Adrenal gland (tissue), 12 donors: ENCODE measurements around the gene TOMM20. TPM values are rescaled to one million over a fixed set of nuclear protein-coding genes. Genes with fewer than 3 reads are reported as not detected.
A peak's percentile ranks its signal among the peaks of the same experiment; 100 is the strongest.
"Not testable (repeated sequence)": the region's sequence is repeated elsewhere in the genome, so short reads cannot be mapped to it uniquely, and the experiment has no call there.

ENCODE experiments used
- DNase-seq, 7 donors: peaks; one replicate each; pipeline ENCODE4 v3.0.0-alpha.2; 2019 to 2020
- H3K27ac ChIP-seq, 5 donors: fragments of 200-600 bp; sonication (generic) in 4 of 5; 1 replicate in 3 of 5; 2 replicates in 2 of 5; pipeline versions ENCODE4 v1.5.1 to v1.8.0; 2016 to 2020; ENCODE audit warnings: mild to moderate bottlenecking in 1 of 5
- H3K27me3 ChIP-seq: fragments of 200-600 bp; 2 replicates; pipeline ENCODE4 v1.8.0; 2021
- H3K36me3 ChIP-seq, 2 donors: fragments of 200-600 bp; replicated peaks in 1 of 2; 1 replicate in 1 of 2; 2 replicates in 1 of 2; pipeline versions ENCODE4 v1.5.1 to v1.8.0; 2018 to 2022
- H3K4me1 ChIP-seq, 2 donors: fragments of 200-600 bp; replicated peaks in 1 of 2; 1 replicate in 1 of 2; 2 replicates in 1 of 2; pipeline versions ENCODE4 v1.5.1 to v1.8.0; 2018 to 2021
- H3K4me3 ChIP-seq, 4 donors: fragments of 200-600 bp; sonication (generic) in 3 of 4; one replicate each; pipeline ENCODE4 v1.5.1; 2016 to 2018
- H3K9me3 ChIP-seq, 3 donors: fragments of 200-600 bp; sonication (generic) in 1 of 3; replicated peaks in 1 of 3; 1 replicate in 2 of 3; 2 replicates in 1 of 3; pipeline versions ENCODE4 v1.5.1 to v1.8.0; 2016 to 2021
- CTCF ChIP-seq, 6 experiments: fragments of 450-650 bp in 4 of 6; fragments of 200-600 bp in 2 of 6; sonication (generic) in 1 of 6; IDR thresholded peaks; 1 replicate in 5 of 6; 2 replicates in 1 of 6; pipeline versions ENCODE4 v1.5.1 to v1.8.0; 2016 to 2021; ENCODE audit warnings: antibody characterized with exemption in 6 of 6, mild to moderate bottlenecking in 2 of 6, moderate library complexity in 1 of 6
- POLR2A ChIP-seq, 2 donors: fragments of 450-650 bp; IDR thresholded peaks; one replicate each; pipeline ENCODE4 v1.6.1; 2017; ENCODE audit warnings: antibody characterized with exemption in 2 of 2, mild to moderate bottlenecking in 2 of 2, moderate library complexity in 1 of 2
- WGBS, 4 donors: extraction: QIAGEN DNeasy Blood & Tissue Kit in 2 of 4; methylation state at CpG; one replicate each; pipeline versions ENCODE4 v1.1.5 to v1.1.7; 2013 to 2017; 5-methylcytosine and 5-hydroxymethylcytosine counted together
- intact Hi-C, 2 donors: fragments of 100-400 bp; cut with DNase I; formaldehyde crosslinking; loops; one replicate each; pipeline versions ENCODE4 v1.14.1 to v1.15.0; 2022 to 2023
- polyA plus RNA-seq, 3 donors: library from polyadenylated mRNA; stranded (reverse); fragments of 200-250 nt in 2 of 3; fragments of 350-450 nt in 1 of 3; fragmentation: Illumina TruSeq in 1 of 3; extraction: RNeasy Lipid Tissue Mini Kit (QIAGEN cat#74804) in 1 of 3; gene quantifications; one replicate each; pipeline ENCODE4 v1.2.3, GENCODE V29; 2013 to 2014
- total RNA-seq, 9 donors: library from RNA; depleted of rRNA in 4 of 9; stranded (reverse); fragments of >200 nt in 4 of 9; fragments of 120-200 nt in 1 of 9; fragmentation: NEBNext Ultra II Directional in 1 of 9; extraction: Animal tissue kit (Norgen Biotek cat#: 25700) in 1 of 9; gene quantifications; one replicate each; pipeline versions ENCODE4 v1.1.0 to v1.2.4, GENCODE V29; 2013 to 2023
- donor health status: healthy with polysubstance abuse.
- donor health status: Bipolar disorder and iron deficiency.
- donor health status: DM: yes; HTN: yes; CAD: no.
- donor health status: DM: no; HTN: no; CAD: no.
- donor health status: DM: no; HTN: no; CAD: no.
- donor health status: DM: yes; HTN: yes; CAD: no.

TOMM20 gene
- total and polyA plus RNA-seq, 12 donors, result 61.7 to 144 (median 106) TPM

GRCh38 chr1:235168375-235168774 is 39.7 kb upstream of the TOMM20 start:
- Histone ChIP-seq H3K4me1 (no peaks in the 10 kb centered on the region), H3K36me3 (peaks cover 0 to 50% of the 10 kb centered on the region in 2 donors), H3K27me3 (no peaks in the 10 kb centered on the region), H3K9me3 (no peaks in the 10 kb centered on the region), H3K27ac (no peak overlapping the region), H3K4me3 (no peak overlapping the region)
- DNase-seq, result no peak
- 92 to 96% (median 93%) methylated on average over 3 of the region's 3 CpGs for WGBS, 4 donors
- intact Hi-C loops, result no loop called here
- no peak for TF ChIP-seq POLR2A (IDR thresholded peaks at IDR 0.05)
- TF ChIP-seq CTCF (IDR thresholded peaks at IDR 0.05), result no peak

- no peak for DNase-seq
- Histone ChIP-seq H3K9me3 (no peaks in the 10 kb centered on the region), H3K27ac (peak overlapping the region in 4 of 5 donors; percentile 82 to 95 (median 84)), H3K27me3 (no peaks in the 10 kb centered on the region), H3K4me1 (peaks cover 4 to 10% of the 10 kb centered on the region in 2 donors), H3K4me3 (peak overlapping the region; percentile 27 to 86 (median 55)), H3K36me3 (peaks cover 0 to 17% of the 10 kb centered on the region in 2 donors)
- 60 to 63% (median 61%) methylated on average over 21 of the region's 21 CpGs for WGBS, 4 donors
- TF ChIP-seq POLR2A (IDR thresholded peaks at IDR 0.05) (no peak), CTCF (IDR thresholded peaks at IDR 0.05) (no peak)
- intact Hi-C loops, result no loop called here
Observed at GRCh38 chr1:235161685-235162327, 33.2 kb upstream of the TOMM20 start.

- H3K9me3 ChIP-seq, result no peaks in the 10 kb centered on the region
- peak within 1 kb of the TSS; percentile 64 to 95 (median 84) for H3K27ac ChIP-seq
- no peaks in the 10 kb centered on the region for H3K27me3 ChIP-seq
- intact Hi-C loops, result no loop called here
- TF ChIP-seq POLR2A (IDR thresholded peaks at IDR 0.05), result peak; percentile 91 to 98
- TF ChIP-seq CTCF (IDR thresholded peaks at IDR 0.05), result peak in 4 of 6 experiments; percentile 3 to 53 (median 42)
- peaks cover 4 to 10% of the 10 kb centered on the region in 2 donors for H3K4me1 ChIP-seq
- peaks cover 0 to 23% of the 10 kb centered on the region in 2 donors for H3K36me3 ChIP-seq
- H3K4me3 ChIP-seq, result peak within 1 kb of the TSS; percentile 27 to 86 (median 55)
- peak; percentile 93 to 96 (median 95) for DNase-seq
- 0% methylated on average over 37 to 52 of the region's 52 CpGs for WGBS, 4 donors
Observed at GRCh38 chr1:235160957-235161684, 32.5 kb upstream of the TOMM20 start, which contains the start of gene RBM34. RBM34 (minus strand) TSS chr1:235161250; CDS start chr1:235161226, 24 bp downstream.

- 5 to 10% (median 7%) methylated on average over 11 to 14 of the region's 14 CpGs for WGBS, 4 donors
- Histone ChIP-seq H3K36me3 (peaks cover 0 to 25% of the 10 kb centered on the region in 2 donors), H3K4me1 (peaks cover 4 to 10% of the 10 kb centered on the region in 2 donors), H3K27me3 (no peaks in the 10 kb centered on the region), H3K27ac (peak overlapping the region; percentile 64 to 95 (median 84)), H3K9me3 (no peaks in the 10 kb centered on the region), H3K4me3 (peak overlapping the region in 3 of 4 donors; percentile 48 to 86 (median 62))
- TF ChIP-seq POLR2A (IDR thresholded peaks at IDR 0.05) (no peak), CTCF (IDR thresholded peaks at IDR 0.05) (no peak)
- intact Hi-C loops, result no loop called here
- DNase-seq, result no peak
Observed at GRCh38 chr1:235160383-235160956, 31.8 kb upstream of the TOMM20 start.

- H3K4me1 ChIP-seq, result peaks cover 4 to 10% of the 10 kb centered on the region in 2 donors
- peaks cover 0 to 26% of the 10 kb centered on the region in 2 donors for H3K36me3 ChIP-seq
- H3K27ac ChIP-seq, DNase-seq, H3K27me3 ChIP-seq, H3K9me3 ChIP-seq, intact Hi-C loops: not testable (repeated sequence)
- peak overlapping the region in 1 of 4 donors; percentile 62 for H3K4me3 ChIP-seq
- WGBS, 4 donors, result 82 to 88% (median 87%) methylated on average over 9 of the region's 9 CpGs
Observed at GRCh38 chr1:235159930-235160329, 31.3 kb upstream of the TOMM20 start.

DNA sequence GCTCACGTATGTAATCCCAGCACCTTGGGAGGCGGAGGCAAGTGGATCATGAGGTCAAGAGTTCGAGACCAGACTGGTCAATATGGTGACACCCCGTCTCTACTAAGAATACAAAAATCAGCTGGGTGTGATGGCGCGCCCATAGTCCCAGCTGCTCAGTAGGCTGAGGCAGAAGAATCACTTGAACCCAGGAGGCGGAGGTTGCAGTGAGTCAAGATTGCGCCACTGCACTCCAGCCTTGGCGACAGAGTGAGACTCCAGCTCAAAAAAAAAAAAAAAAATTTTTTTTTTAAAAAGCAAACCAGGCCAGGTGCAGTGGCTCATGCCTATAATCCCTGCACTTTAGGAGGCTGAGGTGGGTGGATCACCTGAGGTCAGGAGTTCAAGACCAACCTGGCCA is 30.6 kb upstream of the TOMM20 start:
- 80 to 94% (median 91%) methylated on average over 9 of the region's 9 CpGs for WGBS, 4 donors
- DNase-seq, H3K4me3 ChIP-seq, intact Hi-C loops, H3K27me3 ChIP-seq, H3K9me3 ChIP-seq, H3K27ac ChIP-seq: not testable (repeated sequence)
- Histone ChIP-seq H3K36me3 (peaks cover 0 to 32% of the 10 kb centered on the region in 2 donors), H3K4me1 (peaks cover 4 to 10% of the 10 kb centered on the region in 2 donors)
